Keratinocyte (primary cell): ENCODE results near the gene CADM2.

Source experiments
- CTCF ChIP-seq, 3 experiments: IDR thresholded peaks in 1 of 3; conservative IDR thresholded peaks in 1 of 3; optimal IDR thresholded peaks in 1 of 3; 2 replicates in 2 of 3; 3 replicates in 1 of 3; pipeline versions ENCODE3 to v1.5.1; 2011; ENCODE audit warnings: low read length in 3 of 3, mild to moderate bottlenecking in 3 of 3, moderate library complexity in 2 of 3, control low read depth in 1 of 3, inconsistent platforms in 1 of 3; ENCODE audit not compliant: insufficient read depth in 2 of 3; ENCODE audit errors: extremely low read depth in 1 of 3
- EZH2 ChIP-seq: IDR thresholded peaks from one replicate; pipeline ENCODE4 v1.6.1; 2012; ENCODE audit warnings: inconsistent platforms, mild to moderate bottlenecking, low read length, moderate library complexity

GRCh38 chr3:85254738-85255137, 295.9 kb downstream of the CADM2 start:
- TF ChIP-seq CTCF (optimal IDR thresholded peaks at IDR 0.05 in 1 of 3, IDR thresholded peaks at IDR 0.05 in 1 of 3, conservative IDR thresholded peaks at IDR 0.05 in 1 of 3; ENCODE audit: extremely low read depth in 1 of 3, insufficient read depth in 2 of 3, low read length in 3 of 3): no peak
- no peak for TF ChIP-seq EZH2
